Ascending aorta (tissue), 2 donors: ENCODE results near the gene FXR1. TPM values are rescaled to one million over a fixed set of nuclear protein-coding genes. Genes with fewer than 3 reads are reported as not detected.

Experiments used
- DNase-seq, 2 donors: peaks; one replicate each; pipeline ENCODE4 v3.0.0-alpha.2; 2019; ENCODE audit warnings: low spot score in 2 of 2
- H3K27ac ChIP-seq, 2 donors: fragments of 200-600 bp; sonication (generic); one replicate each; pipeline ENCODE4 v1.5.1; 2016 to 2017; ENCODE audit warnings: mild to moderate bottlenecking in 1 of 2
- H3K27me3 ChIP-seq: fragments of 200-600 bp; sonication (generic); one replicate; pipeline ENCODE4 v1.5.1; 2017
- H3K36me3 ChIP-seq, 2 donors: fragments of 200-600 bp; sonication (generic); one replicate each; pipeline ENCODE4 v1.5.1; 2016
- H3K4me1 ChIP-seq, 2 donors: fragments of 200-600 bp; sonication (generic); one replicate each; pipeline ENCODE4 v1.5.1; 2016 to 2017; ENCODE audit warnings: mild to moderate bottlenecking in 1 of 2
- H3K4me3 ChIP-seq, 2 donors: fragments of 200-600 bp; sonication (generic); one replicate each; pipeline ENCODE4 v1.5.1; 2016 to 2017; ENCODE audit warnings: mild to moderate bottlenecking in 1 of 2
- H3K9me3 ChIP-seq, 2 donors: fragments of 200-600 bp; sonication (generic); one replicate each; pipeline ENCODE4 v1.5.1; 2016
- intact Hi-C: fragments of 100-400 bp; cut with DNase I; formaldehyde crosslinking; loops from one replicate; pipeline ENCODE4 v1.15.1; 2023
- total RNA-seq: library from RNA; depleted of rRNA; stranded (reverse); fragments of >200 nt; gene quantifications from one replicate; pipeline ENCODE4 v1.1.0, GENCODE V29; 2016
- TF ChIP-seq, protein P1 (sequence below), 3 experiments: fragments of 200-600 bp in 2 of 3; fragments of 450-650 bp in 1 of 3; sonication (generic) in 2 of 3; IDR thresholded peaks; one replicate each; pipeline ENCODE4 v1.5.1; 2016 to 2019; ENCODE audit warnings: antibody characterized with exemption in 3 of 3, mild to moderate bottlenecking in 1 of 3, moderate library complexity in 1 of 3

The FXR1 gene
- total RNA-seq, 1 donor from 2014 or later, result 9.6 TPM

DNA sequence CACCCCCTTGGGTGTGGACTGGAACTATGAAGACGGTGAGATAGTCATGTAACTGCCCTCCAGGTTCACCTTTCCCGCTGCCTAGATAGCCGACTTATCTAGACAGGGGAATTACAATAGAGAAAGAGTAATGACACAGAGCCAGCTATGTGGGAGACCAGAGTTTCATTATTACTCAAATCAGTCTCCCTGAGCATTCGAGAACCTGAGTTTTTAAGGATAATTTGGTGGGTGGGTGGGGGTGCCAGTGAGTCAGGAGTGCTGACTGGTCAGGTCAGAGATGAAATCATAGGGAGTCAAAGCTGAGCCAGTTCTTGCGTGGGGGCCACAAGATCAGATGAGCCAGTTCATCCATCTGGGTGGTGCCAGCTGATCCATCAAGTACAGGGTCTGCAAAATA is 96.8 kb downstream of the FXR1 start:
- Histone ChIP-seq H3K27ac (no peak overlapping the region), H3K9me3 (no peaks in the 10 kb centered on the region), H3K27me3 (no peaks in the 10 kb centered on the region), H3K4me1 (no peaks in the 10 kb centered on the region), H3K4me3 (no peak overlapping the region), H3K36me3 (no peaks in the 10 kb centered on the region)
- intact Hi-C loops, result no loop called here
- DNase-seq, result no peak
- TF ChIP-seq, protein P1, sequence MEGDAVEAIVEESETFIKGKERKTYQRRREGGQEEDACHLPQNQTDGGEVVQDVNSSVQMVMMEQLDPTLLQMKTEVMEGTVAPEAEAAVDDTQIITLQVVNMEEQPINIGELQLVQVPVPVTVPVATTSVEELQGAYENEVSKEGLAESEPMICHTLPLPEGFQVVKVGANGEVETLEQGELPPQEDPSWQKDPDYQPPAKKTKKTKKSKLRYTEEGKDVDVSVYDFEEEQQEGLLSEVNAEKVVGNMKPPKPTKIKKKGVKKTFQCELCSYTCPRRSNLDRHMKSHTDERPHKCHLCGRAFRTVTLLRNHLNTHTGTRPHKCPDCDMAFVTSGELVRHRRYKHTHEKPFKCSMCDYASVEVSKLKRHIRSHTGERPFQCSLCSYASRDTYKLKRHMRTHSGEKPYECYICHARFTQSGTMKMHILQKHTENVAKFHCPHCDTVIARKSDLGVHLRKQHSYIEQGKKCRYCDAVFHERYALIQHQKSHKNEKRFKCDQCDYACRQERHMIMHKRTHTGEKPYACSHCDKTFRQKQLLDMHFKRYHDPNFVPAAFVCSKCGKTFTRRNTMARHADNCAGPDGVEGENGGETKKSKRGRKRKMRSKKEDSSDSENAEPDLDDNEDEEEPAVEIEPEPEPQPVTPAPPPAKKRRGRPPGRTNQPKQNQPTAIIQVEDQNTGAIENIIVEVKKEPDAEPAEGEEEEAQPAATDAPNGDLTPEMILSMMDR (IDR thresholded peaks at IDR 0.05), result no peak

DNA sequence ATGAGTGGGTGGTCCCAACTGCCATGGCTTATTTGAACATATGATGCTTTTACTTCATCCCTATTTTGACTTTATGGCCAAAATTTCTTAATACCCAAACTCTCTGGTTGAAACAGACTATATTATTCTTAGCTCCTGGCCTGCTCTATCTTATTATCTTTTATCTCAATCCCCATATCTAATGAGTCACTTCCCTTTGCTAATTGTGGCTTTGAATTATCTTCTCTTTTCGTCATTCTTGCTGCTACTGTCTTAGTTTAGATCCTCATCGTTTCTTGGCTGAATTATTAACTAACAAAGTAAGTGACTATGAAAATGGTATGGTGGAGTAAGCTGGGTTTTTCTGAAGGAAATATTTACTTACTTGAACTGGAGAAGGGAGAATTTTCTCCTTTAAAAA is 105.2 kb downstream of the FXR1 start:
- Histone ChIP-seq H3K36me3 (no peaks in the 10 kb centered on the region), H3K4me3 (no peak overlapping the region), H3K9me3 (no peaks in the 10 kb centered on the region), H3K4me1 (no peaks in the 10 kb centered on the region), H3K27ac (no peak overlapping the region), H3K27me3 (no peaks in the 10 kb centered on the region)
- TF ChIP-seq, protein P1 (IDR thresholded peaks at IDR 0.05), result no peak
- no peak for DNase-seq
- intact Hi-C loops, result no loop called here

DNA sequence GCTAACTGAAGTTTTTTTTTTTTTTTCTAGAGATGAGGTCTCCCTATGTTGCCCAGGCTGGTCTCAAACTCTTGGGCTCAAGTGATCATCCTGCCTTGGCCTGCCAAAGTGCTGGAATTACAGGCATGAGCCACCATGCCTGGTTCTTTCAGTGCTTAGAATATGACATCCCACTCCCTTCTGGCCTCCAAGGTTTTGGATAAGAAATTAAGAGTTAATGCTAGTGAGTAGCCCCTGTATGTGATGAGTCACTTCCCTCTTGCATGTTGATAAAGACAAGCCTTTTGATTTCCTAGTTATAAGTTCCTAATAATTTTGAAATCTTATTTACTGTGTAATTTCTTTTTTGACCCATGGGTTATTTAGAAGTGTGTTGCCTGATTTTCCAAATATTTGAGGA is 112.7 kb downstream of the FXR1 start:
- Histone ChIP-seq H3K9me3 (peaks cover 0 to 10% of the 10 kb centered on the region in 2 donors), H3K27ac (no peak overlapping the region), H3K4me1 (no peaks in the 10 kb centered on the region), H3K27me3 (no peaks in the 10 kb centered on the region), H3K4me3 (no peak overlapping the region), H3K36me3 (no peaks in the 10 kb centered on the region)
- intact Hi-C loops, result no loop called here
- TF ChIP-seq, protein P1 (IDR thresholded peaks at IDR 0.05), result no peak
- DNase-seq, result no peak

DNA sequence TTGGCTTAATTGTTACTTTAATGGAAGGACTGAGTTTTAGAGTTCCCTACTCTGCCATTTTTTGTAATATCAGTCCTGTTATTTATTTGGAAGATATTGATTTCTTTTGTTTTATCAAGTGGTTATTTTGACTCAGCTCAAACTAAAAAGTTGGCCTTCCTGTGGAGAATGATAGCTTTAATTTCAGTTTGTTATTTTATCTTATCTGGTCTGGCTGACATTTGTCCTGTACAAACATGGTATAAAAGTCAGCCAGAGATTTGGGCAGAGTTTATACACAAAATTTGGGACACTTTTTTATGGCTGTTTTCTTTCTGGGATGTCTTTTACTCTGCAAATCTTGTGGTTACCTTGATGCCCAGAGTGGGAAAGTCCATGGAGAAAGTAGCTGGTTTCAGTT is 118.5 kb downstream of the FXR1 start:
- DNase-seq, result no peak
- no peaks in the 10 kb centered on the region for H3K9me3 ChIP-seq
- no peaks in the 10 kb centered on the region for H3K4me1 ChIP-seq
- H3K36me3 ChIP-seq, result no peaks in the 10 kb centered on the region
- TF ChIP-seq, protein P1 (IDR thresholded peaks at IDR 0.05), result no peak
- H3K27me3 ChIP-seq, result no peaks in the 10 kb centered on the region
- no peak overlapping the region for H3K27ac ChIP-seq
- intact Hi-C loops, result no loop called here
- H3K4me3 ChIP-seq, result no peak overlapping the region

Other genes with a start within 250 kb of the FXR1 start
- gene CCDC39, start 233.2 kb upstream of the FXR1 start, total RNA-seq, result not detected
- 5.0 TPM for gene DNAJC19, start 77.1 kb downstream of the FXR1 start, total RNA-seq